Fibroblast of gingiva (primary cell): ENCODE measurements around the gene TM7SF3.
A peak's percentile ranks its signal among the peaks of the same experiment; 100 is the strongest.
"Not testable (repeated sequence)": the region's sequence is repeated elsewhere in the genome, so short reads cannot be mapped to it uniquely, and the experiment has no call there.

Experiments
- DNase-seq: peaks from one replicate; pipeline ENCODE4 v3.0.0-alpha.2; 2011; ENCODE audit warnings: low read depth

Gene TM7SF3

GRCh38 chr12:26978801-26979200 is 35.4 kb downstream of the TM7SF3 start:
- DNase-seq = no peak

DNA sequence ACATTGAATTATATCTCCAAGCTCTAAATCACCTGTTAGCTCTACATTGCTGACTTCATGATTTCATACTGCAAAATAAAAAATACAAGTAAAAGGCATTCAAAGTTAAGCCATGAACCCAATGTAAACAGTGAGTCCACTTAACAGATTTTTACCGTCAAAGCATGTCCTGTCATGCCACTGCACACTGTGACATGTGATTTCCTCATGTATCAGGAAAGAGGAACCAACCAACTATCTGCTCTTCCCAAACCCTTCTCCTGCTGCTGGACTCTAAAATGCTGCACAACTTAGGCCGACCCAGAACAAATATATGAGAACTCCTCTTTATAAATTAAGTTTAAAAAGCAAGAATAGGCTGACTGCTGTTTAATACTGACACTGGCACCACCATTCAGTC is 37.5 kb downstream of the TM7SF3 start:
- no peak for DNase-seq

DNA sequence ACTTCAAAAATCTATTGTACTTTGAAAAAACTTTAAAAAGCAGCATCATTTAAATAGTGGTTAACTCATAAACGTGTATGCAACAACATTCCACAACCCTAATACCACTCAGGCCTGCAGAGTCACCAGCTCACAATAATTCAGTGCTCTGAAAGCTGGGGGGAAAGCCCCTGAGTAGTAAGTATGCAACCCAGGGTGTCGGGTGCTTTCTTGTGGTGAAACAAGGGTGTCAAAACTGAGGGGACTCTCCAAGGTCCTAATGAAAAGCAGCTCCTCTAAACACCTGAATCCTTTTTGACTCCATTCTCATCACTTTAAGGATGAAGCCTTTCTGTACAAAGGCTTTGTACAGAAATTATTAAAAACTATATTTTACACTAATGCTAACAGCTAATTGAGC is 42.2 kb downstream of the TM7SF3 start:
- no peak for DNase-seq

DNA sequence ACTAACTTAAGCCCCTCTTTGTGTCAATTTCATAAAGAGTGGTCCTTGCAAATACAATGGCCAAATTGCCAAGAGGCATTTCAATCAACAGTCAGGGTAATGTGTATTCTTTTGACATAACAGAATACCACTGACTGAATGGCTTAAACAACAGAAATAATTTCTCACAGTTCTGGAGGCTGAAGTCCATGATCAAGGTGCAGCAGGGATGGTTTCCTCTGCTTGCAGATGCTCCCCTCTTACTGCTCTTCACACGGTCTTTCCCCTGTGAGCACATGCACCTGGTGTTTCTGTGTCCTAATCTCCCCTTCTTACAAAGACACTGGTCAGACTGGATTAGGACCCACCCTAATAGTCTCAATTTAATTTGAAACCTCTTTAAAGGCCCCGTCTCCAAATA is 44.0 kb downstream of the TM7SF3 start:
- DNase-seq = no peak

DNA sequence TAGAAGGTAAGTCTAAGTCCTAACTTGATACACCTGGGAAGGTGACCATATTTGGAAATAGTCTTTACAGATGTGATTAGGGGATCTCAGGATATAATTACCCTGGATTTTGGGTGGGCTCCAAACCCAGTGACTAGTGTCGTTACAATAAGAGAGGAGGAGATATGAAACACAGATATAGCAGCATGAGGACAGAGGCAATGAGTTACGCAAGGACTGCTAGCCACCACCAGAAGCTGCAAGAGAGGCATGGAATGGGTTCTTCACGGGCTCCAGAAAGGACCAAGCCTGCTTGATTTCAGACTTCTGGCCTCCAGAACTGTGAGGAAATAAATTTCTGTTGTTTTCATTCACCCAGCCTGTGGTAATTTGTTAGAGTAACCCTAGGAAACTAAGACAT is 47.3 kb downstream of the TM7SF3 start:
- no peak for DNase-seq

DNA sequence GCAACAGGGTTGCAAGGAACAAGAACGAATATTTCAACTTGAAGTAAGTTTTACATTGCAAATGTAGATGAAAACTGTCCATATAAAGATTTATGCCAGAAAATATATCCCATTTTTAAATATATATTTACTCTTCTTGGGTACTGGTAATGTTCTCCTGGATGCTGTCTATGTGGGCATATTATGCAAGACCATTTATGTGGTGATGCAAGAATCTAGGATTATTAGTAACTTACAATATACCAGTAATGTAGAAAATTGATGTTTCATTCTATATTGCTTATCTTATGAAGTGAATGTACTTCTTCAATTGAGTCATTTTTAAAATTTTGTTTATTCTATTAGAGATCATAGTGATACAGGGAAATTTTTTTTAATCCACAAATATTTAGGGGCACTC is 50.8 kb downstream of the TM7SF3 start:
- DNase-seq = peak; percentile 19

DNA sequence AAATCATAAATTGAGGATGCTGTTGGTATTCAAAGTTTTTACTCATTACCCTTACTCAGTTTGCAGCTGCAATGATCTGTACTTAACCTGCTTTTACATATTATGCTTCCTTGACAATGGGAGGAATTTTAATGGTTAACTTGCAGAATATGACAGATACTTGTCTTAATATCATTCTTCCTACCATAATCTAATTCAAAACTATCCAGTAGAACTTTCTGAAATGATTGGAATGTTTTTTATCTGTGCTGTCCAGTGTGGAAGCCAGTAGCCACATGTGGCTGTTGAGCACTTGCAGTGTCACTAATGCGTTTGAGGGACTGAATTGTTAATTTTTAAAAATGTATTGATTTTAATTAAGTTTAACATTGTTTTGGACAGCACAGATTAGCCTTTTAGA is 52.4 kb downstream of the TM7SF3 start:
- no peak for DNase-seq

DNA sequence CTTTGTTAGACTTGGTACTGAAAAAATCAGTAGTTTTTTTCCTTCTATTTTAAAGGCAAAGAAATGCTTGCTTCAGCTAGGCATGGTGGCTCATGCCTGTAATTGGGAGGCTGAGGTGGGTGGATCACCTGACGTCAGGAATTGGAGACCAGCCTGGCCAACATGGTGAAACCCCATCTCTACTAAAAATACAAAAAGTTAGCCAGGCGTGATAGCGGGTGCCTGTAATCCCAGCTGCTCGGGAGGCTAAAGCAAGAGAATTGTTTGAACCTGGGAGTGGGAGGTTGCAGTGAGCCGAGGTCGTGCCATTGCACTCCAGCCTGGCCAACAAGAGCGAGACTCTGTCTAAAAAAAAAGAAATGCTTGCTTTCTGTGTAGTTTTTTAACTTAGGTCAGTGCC is 52.8 kb downstream of the TM7SF3 start:
- not testable (repeated sequence) for DNase-seq

GRCh38 chr12:26954027-26954426 is 60.2 kb downstream of the TM7SF3 start:
- no peak for DNase-seq

- DNase-seq = peak; percentile 61
These were observed 60.7 kb downstream of the TM7SF3 start for GRCh38 chr12:26953447-26953846.

DNA sequence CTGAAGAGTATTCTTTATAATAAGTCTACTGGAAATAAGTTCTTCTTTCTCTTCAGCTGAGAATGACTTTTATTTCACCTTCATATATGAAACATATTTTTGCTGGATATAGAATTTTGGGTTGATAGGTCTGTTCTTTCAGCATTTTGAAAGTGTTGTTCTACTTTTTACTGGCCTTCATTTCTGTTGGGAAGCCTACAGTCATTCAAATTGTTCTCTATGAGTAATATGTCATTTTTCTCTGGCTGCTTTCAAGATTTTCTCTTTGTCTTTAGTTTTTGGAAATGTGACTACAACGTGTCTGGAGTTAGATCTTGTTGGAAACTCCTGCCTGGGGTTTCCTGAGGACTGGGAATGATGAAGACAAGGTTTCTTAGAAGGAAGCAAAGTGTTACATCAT is 65.9 kb downstream of the TM7SF3 start:
- DNase-seq = no peak

- DNase-seq = no peak
These were observed 73.0 kb downstream of the TM7SF3 start for GRCh38 chr12:26941215-26941594.

- DNase-seq = no peak
These were observed 73.5 kb downstream of the TM7SF3 start for GRCh38 chr12:26940516-26941214.

DNA sequence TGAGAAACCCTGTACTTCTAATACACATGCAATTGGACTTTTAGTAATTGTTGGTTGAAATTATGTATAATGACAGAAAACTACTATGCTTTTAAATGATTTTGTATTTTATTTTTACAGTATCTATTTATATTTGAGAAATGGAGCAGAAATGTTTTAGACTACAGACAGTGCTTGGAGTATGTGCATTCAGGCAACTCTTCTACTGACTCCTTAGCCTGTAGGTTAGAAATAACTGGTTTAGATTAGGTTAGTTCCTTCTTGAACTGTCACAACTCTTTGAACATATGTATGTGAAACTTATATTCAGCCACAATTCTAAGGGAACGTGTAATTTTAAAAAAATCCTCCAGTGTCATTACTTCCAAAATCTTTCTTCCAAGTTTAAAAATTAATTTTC is 74.2 kb downstream of the TM7SF3 start:
- DNase-seq = no peak

DNA sequence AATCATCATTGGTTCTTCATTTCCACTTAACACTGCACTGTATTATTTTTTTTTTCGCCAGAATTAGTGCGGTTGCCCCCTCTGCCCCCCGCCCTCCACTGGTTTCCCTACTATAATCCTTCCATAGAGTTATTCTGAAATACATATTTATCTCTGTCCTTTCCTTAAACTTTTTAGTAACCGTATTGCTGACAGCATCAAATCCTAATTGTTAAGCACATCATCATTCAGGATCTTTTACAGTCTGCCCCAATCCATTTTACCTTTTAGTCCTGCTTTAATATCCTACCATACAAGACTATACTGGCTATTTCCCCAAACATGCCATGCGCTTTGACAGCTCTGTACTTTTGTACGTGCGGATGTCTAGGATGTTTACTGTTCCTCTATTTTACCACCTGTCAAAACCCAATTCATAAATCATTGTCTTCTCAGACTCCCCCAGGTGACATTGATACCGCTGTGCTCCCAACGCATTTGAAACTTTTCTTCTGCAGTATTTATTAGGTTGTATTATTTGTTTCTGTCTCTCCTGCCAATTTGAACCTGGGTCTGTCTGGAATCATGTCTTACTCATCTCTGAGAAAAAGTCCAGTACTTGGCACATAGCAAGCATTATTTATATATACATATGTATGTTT is 74.9 kb downstream of the TM7SF3 start:
- DNase-seq = no peak

GRCh38 chr12:26938701-26939062 is 75.5 kb downstream of the TM7SF3 start:
- no peak for DNase-seq

- DNase-seq = peak; percentile 98
These were observed 76.1 kb downstream of the TM7SF3 start, which contains the start of the genes FGFR1OP2 and INTS13 for GRCh38 chr12:26937863-26938700. Gene FGFR1OP2 (plus strand): TSS chr12:26938470. CDS start chr12:26954159, 15,689 bp downstream. Gene INTS13 (minus strand): TSS chr12:26937981. CDS start chr12:26936803, 1,178 bp downstream.

DNA sequence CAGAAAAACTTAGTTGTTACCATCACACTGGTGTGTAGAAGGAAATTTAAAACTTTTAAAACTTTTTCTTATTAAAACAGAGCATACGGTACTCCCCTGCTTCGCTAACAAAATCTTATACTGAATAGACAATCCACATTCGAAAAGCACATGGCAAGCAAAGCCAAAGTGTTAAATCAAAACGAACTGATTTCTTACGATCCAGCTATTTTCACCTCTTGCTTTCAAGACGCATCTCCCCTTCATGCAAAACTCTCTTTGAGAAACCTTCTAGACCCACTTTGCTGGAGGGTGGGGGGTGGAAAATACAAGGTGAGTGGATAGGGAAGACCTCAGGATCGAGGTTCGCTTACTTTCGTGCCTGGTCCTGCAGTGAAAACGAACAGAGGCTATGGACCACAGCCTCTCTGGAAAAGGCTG is 76.7 kb downstream of the TM7SF3 start:
- DNase-seq = no peak

- DNase-seq = no peak
These were observed 77.4 kb downstream of the TM7SF3 start for GRCh38 chr12:26936559-26937442.

GRCh38 chr12:26935636-26936378 is 78.4 kb downstream of the TM7SF3 start:
- DNase-seq = no peak

DNA sequence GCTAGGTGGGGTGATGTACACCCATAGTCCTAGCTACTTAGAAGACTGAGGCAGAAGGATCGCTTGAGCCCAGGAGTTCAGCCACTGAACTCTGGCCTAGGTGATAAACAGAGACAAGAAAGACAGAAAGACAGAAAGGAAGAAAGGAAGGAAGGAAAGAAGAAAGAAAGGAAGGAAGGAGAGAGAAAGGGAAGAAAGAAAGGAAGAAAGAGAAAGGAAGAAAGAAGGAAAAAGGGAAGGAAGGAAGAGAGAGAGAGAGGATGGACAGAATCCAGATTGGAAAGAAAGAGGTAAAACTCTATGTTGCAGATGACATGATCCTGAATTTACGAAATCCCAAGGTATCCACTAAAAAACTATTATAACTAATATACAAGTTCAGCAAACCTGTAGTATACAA is 84.6 kb downstream of the TM7SF3 start:
- DNase-seq = no peak
